ENCODE measurements around the gene MGST2.

Gene MGST2

GRCh38 chr4:139745111-139745639 lies 79.6 kb downstream of the MGST2 start:
- DNase-seq, result no peak

GRCh38 chr4:139746431-139747171 lies 81.0 kb downstream of the MGST2 start:
- no peak for DNase-seq

- DNase-seq, result peak; percentile 64
Measured at GRCh38 chr4:139749338-139749737, 83.7 kb downstream of the MGST2 start.

- no peak for DNase-seq
Measured at GRCh38 chr4:139749835-139750498, 84.3 kb downstream of the MGST2 start.

- no peak for DNase-seq
Measured at GRCh38 chr4:139753686-139754085, 88.1 kb downstream of the MGST2 start.

Measured in left hindlimb (tissue), 1 donor.